Endothelial cell of umbilical vein (primary cell): ENCODE measurements around the gene HEPHL1. TPM values are rescaled to one million over a fixed set of nuclear protein-coding genes. Genes with fewer than 3 reads are reported as not detected.

Experiments
- BruUV-seq: library from RNA; stranded (reverse); fragments of 400-500 nt; replicated peaks from 2 replicates; lab custom pipeline; 2021; lab: Mats Ljungman, UMichigan
- CTCF ChIA-PET: fragments of 300-600, 350-600 bp; sonication (Branson Sonifier 250); formaldehyde crosslinking; loops from one replicate; lab custom pipeline; 2021; ENCODE audit warnings: antibody characterized with exemption, inconsistent platforms; lab: Charles Lee
- POLR2A ChIA-PET: fragments of 300-600, 350-600 bp; sonication (Branson Sonifier 250); formaldehyde crosslinking; loops from one replicate; lab custom pipeline; 2021; ENCODE audit warnings: antibody characterized with exemption, inconsistent platforms; lab: Charles Lee
- DNase-seq: peaks from one replicate; pipeline ENCODE4 v3.0.0-alpha.2; 2011; ENCODE audit warnings: low read depth, low spot score
- FAIRE-seq: peaks from 2 replicates; lab custom pipeline; 2011; peaks lifted over from hg19 to GRCh38; lab: Jason Lieb, UNC
- H2AFZ ChIP-seq: 2 replicates; pipeline ENCODE4 v1.6.0; 2012; ENCODE audit warnings: low read depth, low read length, control low read depth, inconsistent platforms
- H3K27ac ChIP-seq: 2 replicates; pipeline ENCODE4 v1.5.1; 2011; ENCODE audit warnings: low read depth, mild to moderate bottlenecking, control low read depth, low read length, moderate library complexity; ENCODE audit not compliant: insufficient read depth
- H3K27me3 ChIP-seq, 2 experiments: 2 replicates each; pipeline versions ENCODE4 v1.6.0 to v1.6.1; 2011; ENCODE audit warnings: low read length in 2 of 2, mixed read lengths in 1 of 2; ENCODE audit not compliant: control insufficient read depth in 2 of 2, insufficient read depth in 2 of 2
- H3K36me3 ChIP-seq, 2 experiments: 2 replicates in 1 of 2; 3 replicates in 1 of 2; pipeline ENCODE4 v1.5.1; 2011; ENCODE audit warnings: low read length in 2 of 2, mild to moderate bottlenecking in 1 of 2, moderate library complexity in 1 of 2; ENCODE audit not compliant: control insufficient read depth in 2 of 2, insufficient read depth in 2 of 2; ENCODE audit errors: extremely low read depth in 1 of 2
- H3K4me1 ChIP-seq: 3 replicates; pipeline ENCODE4 v1.5.1; 2011; ENCODE audit warnings: mild to moderate bottlenecking, low read length; ENCODE audit not compliant: control insufficient read depth, insufficient read depth; ENCODE audit errors: extremely low read depth
- H3K4me2 ChIP-seq: 2 replicates; pipeline ENCODE4 v1.6.1; 2011; ENCODE audit warnings: low read length, control low read depth, mixed read lengths; ENCODE audit not compliant: insufficient read depth
- H3K4me3 ChIP-seq, 3 experiments: fragments of 200-600 bp in 1 of 3; sonication (generic), shearing (Covaris generic) in 1 of 3; replicated peaks in 1 of 3; 2 replicates each; pipeline ENCODE4 v1.5.1; 2011 to 2016; ENCODE audit warnings: control low read depth in 3 of 3, low read length in 3 of 3, mild to moderate bottlenecking in 2 of 3, inconsistent platforms in 1 of 3, low read depth in 1 of 3, moderate library complexity in 1 of 3; ENCODE audit not compliant: insufficient read depth in 1 of 3
- H3K79me2 ChIP-seq: 2 replicates; pipeline ENCODE4 v1.6.0; 2012; ENCODE audit warnings: low read length, inconsistent platforms; ENCODE audit not compliant: control insufficient read depth, insufficient read depth
- H3K9ac ChIP-seq: replicated peaks from 2 replicates; pipeline ENCODE3; 2011; ENCODE audit warnings: low read length, control low read depth; ENCODE audit not compliant: insufficient read depth; ENCODE audit errors: extremely low read depth
- H3K9me1 ChIP-seq: replicated peaks from 3 replicates; pipeline ENCODE4 v1.6.0; 2011; ENCODE audit warnings: mild to moderate bottlenecking, low read length; ENCODE audit not compliant: control insufficient read depth, insufficient read depth; ENCODE audit errors: extremely low read depth
- H3K9me3 ChIP-seq: replicated peaks from 2 replicates; pipeline ENCODE4 v1.5.1; 2012; ENCODE audit warnings: low read length, inconsistent platforms; ENCODE audit not compliant: control insufficient read depth, insufficient read depth
- H4K20me1 ChIP-seq: replicated peaks from 2 replicates; pipeline ENCODE3; 2011; ENCODE audit warnings: mild to moderate bottlenecking, low read length; ENCODE audit not compliant: control insufficient read depth, insufficient read depth; ENCODE audit errors: extremely low read depth
- FOS ChIP-seq: IDR thresholded peaks from 2 replicates; pipeline ENCODE4 v1.6.1; 2011; ENCODE audit warnings: mild to moderate bottlenecking, low read length, moderate library complexity, borderline replicate concordance; ENCODE audit not compliant: insufficient read depth
- MAX ChIP-seq: IDR thresholded peaks from 2 replicates; pipeline ENCODE4 v1.6.1; 2011; ENCODE audit not compliant: insufficient read depth, insufficient read length
- POLR2A ChIP-seq: IDR thresholded peaks from 2 replicates; pipeline ENCODE4 v1.6.1; 2012; ENCODE audit warnings: low read depth, mild to moderate bottlenecking, control low read depth, low read length
- POLR2AphosphoS5 ChIP-seq: IDR thresholded peaks from 2 replicates; pipeline ENCODE4 v1.6.1; 2012; ENCODE audit warnings: low read depth, mild to moderate bottlenecking, control low read depth, low read length, moderate library complexity; ENCODE audit not compliant: insufficient read depth
- dilution Hi-C: fragments of 300-500 bp; cut with MboI; formaldehyde crosslinking; loops from one replicate; pipeline ENCODE4 v1.15.0; 2019; ENCODE audit warnings: low sequenced_read_pairs; ENCODE audit not compliant: extremely low pct_ligation_motif_present
- intact Hi-C: fragments of 100-400 bp; cut with micrococcal nuclease; formaldehyde crosslinking; loops from one replicate; pipeline ENCODE4 v1.10.0; 2022
- polyA plus RNA-seq, 4 experiments: library from polyadenylated mRNA; depleted of rRNA in 3 of 4; stranded (reverse) in 3 of 4; unstranded in 1 of 4; fragments of >200 nt; gene quantifications; 2 replicates each; pipeline versions ENCODE4 v1.2.1 to v1.2.3, GENCODE V29; 2011 to 2012; ENCODE audit warnings: missing spikeins in 1 of 4
- total RNA-seq: library from RNA; stranded (reverse); gene quantifications from 2 replicates; pipeline ENCODE4 v1.2.3, GENCODE V29; 2021

The HEPHL1 gene
- total and polyA plus RNA-seq, 2 donors (not counting 3 experiments of a cell fraction or from before 2014, with no cell fraction given): not detected

DNA sequence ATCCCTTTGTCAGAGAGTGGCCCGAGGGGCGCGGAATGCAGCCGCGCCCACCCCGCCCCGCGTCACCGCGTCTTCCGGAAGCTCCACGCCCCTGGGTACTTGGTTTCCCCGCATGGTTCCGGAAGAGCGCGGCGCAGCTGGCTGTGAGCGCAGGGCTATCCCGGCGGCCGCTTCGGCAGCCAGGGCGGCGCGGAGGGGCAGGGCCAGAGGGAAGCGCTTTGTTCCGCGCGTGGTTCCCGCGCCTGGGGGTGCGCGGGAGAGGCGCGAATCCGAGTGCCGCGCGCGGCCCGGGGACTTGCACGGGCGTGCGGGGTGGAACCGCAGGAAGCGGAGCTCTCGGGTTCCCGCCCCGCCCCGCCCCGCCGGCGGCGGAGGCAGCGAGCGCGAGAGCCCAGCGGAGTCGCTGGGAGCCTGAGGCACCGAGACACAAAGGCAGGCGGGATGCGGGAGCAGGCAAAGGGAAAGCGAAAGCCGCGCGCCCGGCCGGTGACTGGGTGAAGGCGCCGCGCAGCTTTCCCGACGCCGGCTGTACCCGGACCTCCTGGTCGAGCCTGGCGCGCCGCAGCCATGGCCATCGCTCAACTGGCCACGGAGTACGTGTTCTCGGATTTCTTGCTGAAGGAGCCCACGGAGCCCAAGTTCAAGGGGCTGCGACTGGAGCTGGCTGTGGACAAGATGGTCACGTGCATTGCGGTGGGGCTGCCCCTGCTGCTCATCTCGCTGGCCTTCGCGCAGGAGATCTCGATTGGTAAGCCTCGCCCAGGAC lies 107.8 kb downstream of the HEPHL1 start, which contains the start of gene PANX1:
PANX1 (plus strand) TSS at position 96 of the 766 bp plus-strand sequence; CDS start at position 568, 472 bp downstream.
- DNase-seq: peak; percentile 81
- Histone ChIP-seq H2AFZ (peak within 1 kb of the TSS; percentile 92), H3K4me1 (peaks cover 41% of the 10 kb centered on the region), H3K9me3 (no peaks in the 10 kb centered on the region), H3K79me2 (peaks cover 48% of the 10 kb centered on the region), H3K36me3 (no peaks in the 10 kb centered on the region), H3K4me3 (peak within 1 kb of the TSS; percentile 76 to 87 (median 77)), H3K27me3 (no peaks in the 10 kb centered on the region), H3K9me1 (no peaks in the 10 kb centered on the region), H3K4me2 (peak within 1 kb of the TSS; percentile 93), H4K20me1 (no peaks in the 10 kb centered on the region), H3K27ac (peak within 1 kb of the TSS; percentile 86), H3K9ac (peak within 1 kb of the TSS; percentile 89)
- dilution Hi-C loops (no loop called here), intact Hi-C loops (loop anchor here (1.0 kb wide), 5 partner anchors 7 to 364 kb away; partner anchors contain the start of genes ANKRD49, MRE11 and VSTM5)
- ChIA-PET CTCF (interaction anchor here (0.7 to 5.0 kb wide), 10 partner anchors 9 to 938 kb away, joined by 3 to 64 read pairs (median 6); partner anchors contain the start of gene SRSF8), POLR2A (interaction anchor here (1.3 to 1.6 kb wide), 2 partner anchors 13 to 21 kb away, joined by 3 read pairs; no protein-coding TSS in a partner anchor)
- TF ChIP-seq MAX (peak; percentile 40), FOS (no peak), POLR2A (peak; percentile 76), POLR2AphosphoS5 (peak; percentile 63)
- BruUV-seq: no TSS peak
- peak; percentile 91 for FAIRE-seq
